Ishikawa (cell line): ENCODE results near the gene SMARCC1.

Experiments used
- RAD21 ChIP-seq: IDR thresholded peaks from 2 replicates; pipeline ENCODE4 v1.6.1; 2012; ENCODE audit warnings: low read depth
- TAF1 ChIP-seq: IDR thresholded peaks from 2 replicates; pipeline ENCODE4 v1.6.1; 2012; ENCODE audit warnings: low read depth, mild to moderate bottlenecking

DNA sequence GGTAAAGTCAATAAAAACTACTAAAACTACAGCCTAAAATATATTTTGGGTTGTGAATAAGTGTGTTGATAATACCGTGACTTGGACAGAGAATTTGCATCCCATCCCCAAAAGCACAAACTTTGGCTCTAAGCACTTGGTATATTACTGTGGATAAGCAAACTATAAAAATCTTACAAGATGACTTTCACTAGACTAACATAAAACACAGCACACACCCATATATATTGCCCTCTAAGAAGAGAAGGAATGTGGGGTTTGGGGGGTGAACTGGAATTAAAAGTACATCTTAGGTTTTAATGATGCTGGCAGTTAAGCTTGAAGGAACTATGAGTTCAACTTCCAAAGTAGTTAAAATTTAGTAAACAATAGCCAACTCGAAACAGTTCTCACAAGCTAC lies 174.4 kb downstream of the SMARCC1 start:
- no peak for TF ChIP-seq TAF1
- TF ChIP-seq RAD21, result no peak
